Thymus (tissue), 11 donors: ENCODE measurements around the gene DCLK2. TPM values are rescaled to one million over a fixed set of nuclear protein-coding genes. Genes with fewer than 3 reads are reported as not detected.

Experiments used
- DNase-seq, 9 donors: peaks; one replicate each; pipeline ENCODE4 v3.0.0-alpha.2; 2013; ENCODE audit warnings: low spot score in 9 of 9, low read depth in 6 of 9, missing footprints in 1 of 9
- H3K27ac ChIP-seq, 2 donors: one replicate each; pipeline ENCODE4 v1.5.1; 2013; ENCODE audit warnings: control low read depth in 1 of 2, low read depth in 1 of 2, low read length in 1 of 2, mild to moderate bottlenecking in 1 of 2, moderate library complexity in 1 of 2
- H3K27me3 ChIP-seq, 2 donors: one replicate each; pipeline ENCODE4 v1.5.1; 2013; ENCODE audit warnings: low read length in 1 of 2; ENCODE audit not compliant: control insufficient read depth in 2 of 2, insufficient read depth in 1 of 2
- H3K36me3 ChIP-seq, 2 donors: one replicate each; pipeline ENCODE4 v1.5.1; 2013; ENCODE audit warnings: low read length in 1 of 2, mild to moderate bottlenecking in 1 of 2, moderate library complexity in 1 of 2; ENCODE audit not compliant: control insufficient read depth in 2 of 2, insufficient read depth in 2 of 2
- H3K4me1 ChIP-seq, 2 donors: one replicate each; pipeline ENCODE4 v1.5.1; 2013; ENCODE audit warnings: low read length in 2 of 2; ENCODE audit not compliant: control insufficient read depth in 2 of 2, insufficient read depth in 2 of 2
- H3K4me3 ChIP-seq, 2 donors: one replicate each; pipeline ENCODE4 v1.5.1; 2013; ENCODE audit warnings: low read length in 2 of 2, control low read depth in 1 of 2, mild to moderate bottlenecking in 1 of 2
- H3K9me3 ChIP-seq, 2 donors: one replicate each; pipeline ENCODE4 v1.5.1; 2013; ENCODE audit warnings: low read length in 1 of 2, mild to moderate bottlenecking in 1 of 2; ENCODE audit not compliant: control insufficient read depth in 2 of 2, insufficient read depth in 1 of 2
- WGBS: extraction: QIAGEN DNeasy Blood & Tissue Kit; methylation state at CpG from one replicate; pipeline ENCODE4 v1.1.7; 2013; 5-methylcytosine and 5-hydroxymethylcytosine counted together
- polyA plus RNA-seq: library from polyadenylated mRNA; stranded (reverse); fragments of 200-250 nt; gene quantifications from one replicate; pipeline ENCODE4 v1.2.3, GENCODE V29; 2013
- total RNA-seq: library from RNA; stranded (reverse); fragments of 120-200 nt; gene quantifications from one replicate; pipeline ENCODE4 v1.2.4, GENCODE V29; 2013
- donor health status: healthy.

Gene DCLK2
- total and polyA plus RNA-seq, 2 donors, result 0.78 to 1.1 TPM

DNA sequence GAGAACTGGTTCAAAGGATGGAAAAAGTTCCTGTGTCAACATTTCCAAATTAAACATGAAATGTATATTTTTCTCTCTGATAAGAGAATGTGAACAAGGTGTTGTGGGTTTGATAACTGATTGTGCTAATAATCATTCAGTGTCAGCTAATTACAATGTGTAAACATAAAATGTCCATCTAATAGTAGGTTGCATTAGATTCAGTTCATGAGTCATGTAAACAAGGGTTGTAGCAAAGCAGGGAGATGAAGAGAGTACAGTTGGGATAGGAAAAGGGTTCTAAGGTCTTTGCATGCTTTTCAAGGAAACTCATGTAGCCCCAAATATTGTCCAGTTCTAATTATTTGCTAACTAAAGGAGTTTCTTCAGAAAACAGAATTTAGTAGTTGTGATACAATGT lies 55.4 kb downstream of the DCLK2 start:
- H3K36me3 ChIP-seq, result no peaks in the 10 kb centered on the region
- DNase-seq, result no peak
- H3K4me3 ChIP-seq, result no peak overlapping the region
- H3K27ac ChIP-seq, result no peak overlapping the region
- H3K4me1 ChIP-seq, result no peaks in the 10 kb centered on the region
- H3K27me3 ChIP-seq, result no peaks in the 10 kb centered on the region
- no peaks in the 10 kb centered on the region for H3K9me3 ChIP-seq

DNA sequence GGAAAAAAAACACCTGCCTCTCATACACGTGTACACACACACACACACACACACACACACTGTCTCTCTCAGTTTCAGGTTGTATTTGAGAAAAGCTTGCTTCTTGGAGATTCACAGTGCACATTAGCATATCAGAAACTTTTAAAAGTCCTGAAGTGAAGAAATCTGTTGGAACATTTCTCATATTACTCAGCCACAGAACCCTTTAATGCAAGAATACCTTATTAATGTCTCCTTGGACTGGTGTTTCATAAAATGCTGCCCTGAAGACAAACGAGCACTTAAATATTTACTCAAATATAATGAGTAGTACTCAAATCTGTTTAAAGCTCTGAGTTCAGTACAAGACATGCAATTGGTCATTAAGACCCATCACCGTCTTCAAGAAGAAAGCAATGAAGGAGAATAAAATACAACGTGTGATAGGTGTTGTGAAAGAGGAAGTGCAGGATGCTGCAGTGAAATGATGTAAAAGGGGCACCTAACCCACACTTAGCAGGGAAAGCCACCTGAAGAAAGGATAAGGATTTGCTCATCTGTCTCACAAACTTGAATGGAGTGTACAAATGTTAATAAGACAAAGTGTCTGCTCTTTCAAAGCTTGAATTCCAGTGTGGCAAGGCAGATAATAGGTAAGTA lies 57.0 kb downstream of the DCLK2 start:
- no peaks in the 10 kb centered on the region for H3K9me3 ChIP-seq
- no peak overlapping the region for H3K4me3 ChIP-seq
- WGBS, result 46% methylated on average over 4 of the region's 4 CpGs
- H3K36me3 ChIP-seq, result no peaks in the 10 kb centered on the region
- no peaks in the 10 kb centered on the region for H3K4me1 ChIP-seq
- H3K27me3 ChIP-seq, result no peaks in the 10 kb centered on the region
- no peak for DNase-seq
- H3K27ac ChIP-seq, result no peak overlapping the region

DNA sequence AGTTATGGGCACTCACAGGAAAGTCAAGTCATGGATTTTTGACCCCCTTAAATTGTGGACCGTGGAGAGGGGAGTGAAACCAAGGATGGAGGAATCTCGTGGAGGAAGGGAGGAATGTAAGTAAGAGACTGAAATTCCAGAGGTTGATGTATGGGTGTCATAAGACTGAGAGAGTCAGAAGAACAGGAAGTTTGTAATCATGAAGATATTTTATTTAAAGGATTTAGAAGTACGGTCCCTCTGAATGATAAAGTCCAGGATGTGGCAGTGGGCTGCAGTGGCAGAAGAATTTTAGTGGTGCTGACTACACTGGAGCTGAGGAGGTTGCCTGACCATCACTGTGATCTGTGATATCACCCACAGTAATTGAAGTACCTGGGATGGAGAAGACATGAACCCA lies 57.8 kb downstream of the DCLK2 start:
- H3K4me1 ChIP-seq, result no peaks in the 10 kb centered on the region
- no peak for DNase-seq
- 79% methylated on average over 3 of the region's 3 CpGs for WGBS
- H3K4me3 ChIP-seq, result no peak overlapping the region
- H3K36me3 ChIP-seq, result no peaks in the 10 kb centered on the region
- H3K9me3 ChIP-seq, result no peaks in the 10 kb centered on the region
- H3K27me3 ChIP-seq, result no peaks in the 10 kb centered on the region
- H3K27ac ChIP-seq, result no peak overlapping the region

GRCh38 chr4:150136481-150136880 lies 58.2 kb downstream of the DCLK2 start:
- Histone ChIP-seq H3K4me1 (no peaks in the 10 kb centered on the region), H3K27me3 (no peaks in the 10 kb centered on the region), H3K4me3 (no peak overlapping the region), H3K36me3 (no peaks in the 10 kb centered on the region), H3K27ac (no peak overlapping the region), H3K9me3 (no peaks in the 10 kb centered on the region)
- DNase-seq, result no peak

GRCh38 chr4:150139297-150139865 lies 61.1 kb downstream of the DCLK2 start:
- H3K36me3 ChIP-seq, result no peaks in the 10 kb centered on the region
- H3K4me3 ChIP-seq, result no peak overlapping the region
- H3K4me1 ChIP-seq, result no peaks in the 10 kb centered on the region
- no peaks in the 10 kb centered on the region for H3K27me3 ChIP-seq
- no peak overlapping the region for H3K27ac ChIP-seq
- H3K9me3 ChIP-seq, result no peaks in the 10 kb centered on the region
- no peak for DNase-seq
- 88% methylated on average over 4 of the region's 4 CpGs for WGBS

DNA sequence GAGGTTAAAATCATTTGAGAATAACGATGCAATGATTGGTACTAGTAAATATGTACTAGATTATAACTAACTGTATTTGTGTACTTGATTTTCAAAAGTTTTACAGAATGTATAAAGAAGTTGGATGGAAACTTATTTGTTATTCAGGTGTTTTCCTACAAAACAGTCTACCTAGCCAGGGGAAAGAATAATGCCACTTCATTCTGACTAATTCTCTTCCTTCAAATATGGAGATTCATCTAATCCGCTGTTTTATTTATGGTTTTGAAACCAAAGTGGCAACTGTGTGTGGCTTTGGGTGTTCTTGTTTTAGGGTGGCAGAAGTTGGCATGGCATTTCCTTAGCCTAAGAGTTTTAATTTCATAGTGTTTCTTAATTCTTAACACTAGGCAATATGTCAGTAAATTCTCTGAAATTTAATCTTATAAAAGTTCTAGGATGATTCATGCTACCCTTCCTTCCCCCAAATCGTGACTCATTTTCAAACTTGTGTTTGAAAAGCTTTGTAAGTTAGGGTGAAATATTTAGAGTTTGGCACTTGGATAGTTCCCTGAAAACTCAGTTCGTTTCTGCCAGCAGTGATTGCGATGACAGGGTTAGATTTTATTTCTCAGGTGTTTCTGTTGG lies 62.6 kb downstream of the DCLK2 start:
- 88% methylated on average over 5 of the region's 5 CpGs for WGBS
- Histone ChIP-seq H3K27me3 (no peaks in the 10 kb centered on the region), H3K4me3 (no peak overlapping the region), H3K9me3 (no peaks in the 10 kb centered on the region), H3K27ac (no peak overlapping the region), H3K36me3 (no peaks in the 10 kb centered on the region), H3K4me1 (no peaks in the 10 kb centered on the region)
- no peak for DNase-seq

GRCh38 chr4:150141756-150142155 lies 63.5 kb downstream of the DCLK2 start:
- DNase-seq, result no peak
- H3K36me3 ChIP-seq, result no peaks in the 10 kb centered on the region
- no peaks in the 10 kb centered on the region for H3K9me3 ChIP-seq
- WGBS, result 74% methylated on average over 2 of the region's 2 CpGs
- H3K27ac ChIP-seq, result no peak overlapping the region
- no peaks in the 10 kb centered on the region for H3K4me1 ChIP-seq
- no peaks in the 10 kb centered on the region for H3K27me3 ChIP-seq
- no peak overlapping the region for H3K4me3 ChIP-seq

- H3K4me1 ChIP-seq, result no peaks in the 10 kb centered on the region
- no peaks in the 10 kb centered on the region for H3K9me3 ChIP-seq
- no peak for DNase-seq
- WGBS, result 99% methylated on average over 1 of the region's 1 CpG
- no peaks in the 10 kb centered on the region for H3K27me3 ChIP-seq
- no peak overlapping the region for H3K27ac ChIP-seq
- H3K36me3 ChIP-seq, result no peaks in the 10 kb centered on the region
- H3K4me3 ChIP-seq, result no peak overlapping the region
Observed at GRCh38 chr4:150142831-150143230, 64.6 kb downstream of the DCLK2 start.

- no peak for DNase-seq
- Histone ChIP-seq H3K27ac (no peak overlapping the region), H3K9me3 (no peaks in the 10 kb centered on the region), H3K4me1 (no peaks in the 10 kb centered on the region), H3K4me3 (no peak overlapping the region), H3K27me3 (no peaks in the 10 kb centered on the region), H3K36me3 (no peaks in the 10 kb centered on the region)
- 89% methylated on average over 1 of the region's 1 CpG for WGBS
Observed at GRCh38 chr4:150145090-150145945, 67.1 kb downstream of the DCLK2 start.
